Activated T-helper 1 cell treated with Interleukin-2 at 50 U/mL for 16 hours (primary cell): Measurements from ENCODE around the gene RTEL1.
"Not testable (repeated sequence)": the region's sequence is repeated elsewhere in the genome, so short reads cannot be mapped to it uniquely, and the experiment has no call there.

Experiments
- DNase-seq: peaks from one replicate; pipeline ENCODE4 v3.0.0-alpha.2; 2020; ENCODE audit warnings: low read depth

Gene RTEL1

DNA sequence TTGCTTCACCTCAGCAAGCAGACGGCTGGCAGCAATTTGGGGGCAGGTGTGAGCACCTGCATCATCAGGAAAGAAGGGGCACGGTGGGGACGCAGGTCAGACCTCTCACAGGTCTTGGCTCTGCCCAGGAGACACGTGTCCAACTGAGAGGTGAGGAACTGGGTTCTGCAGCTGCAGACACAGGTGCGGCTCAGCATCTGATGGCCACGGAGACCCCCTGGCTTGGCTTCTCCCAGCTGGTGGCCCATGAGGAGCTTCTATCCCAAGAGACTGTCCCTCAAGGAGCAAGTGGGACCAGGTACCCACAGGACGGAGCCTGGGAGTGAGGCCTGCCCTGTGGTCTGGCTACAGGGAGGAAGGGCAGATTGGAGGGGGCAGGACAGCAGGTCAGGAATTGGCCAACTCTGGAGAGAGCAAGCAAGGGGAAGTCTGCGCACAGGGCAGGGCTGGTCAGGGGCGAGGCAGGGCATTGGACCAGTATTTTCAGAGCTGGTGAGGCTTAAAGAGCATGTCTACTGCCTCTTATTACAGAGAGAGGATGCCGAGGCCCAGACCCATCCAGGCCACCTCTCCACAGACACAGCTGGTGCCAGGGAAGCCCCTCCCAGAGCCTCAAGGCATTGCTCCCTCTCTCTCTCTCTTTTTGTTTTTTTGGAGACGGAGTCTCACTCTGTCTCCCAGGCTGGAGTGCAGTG is 9.1 kb upstream of the RTEL1 start:
- DNase-seq, result no peak

DNA sequence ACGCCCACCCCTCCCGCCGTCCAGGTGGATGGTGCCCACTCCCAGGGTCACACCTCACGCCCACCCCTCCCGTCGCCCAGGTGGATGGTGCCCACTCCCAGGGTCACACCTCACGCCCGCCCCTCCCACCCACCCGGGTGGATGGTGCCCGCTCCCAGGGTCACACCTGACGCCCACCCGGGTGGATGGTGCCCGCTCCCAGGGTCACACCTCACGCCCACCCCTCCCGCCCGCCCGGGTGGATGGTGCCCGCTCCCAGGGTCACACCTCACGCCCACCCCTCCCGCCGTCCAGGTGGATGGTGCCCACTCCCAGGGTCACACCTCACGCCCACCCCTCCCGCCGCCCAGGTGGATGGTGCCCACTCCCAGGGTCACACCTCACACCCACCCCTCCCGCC is 7.6 kb upstream of the RTEL1 start:
- not testable (repeated sequence) for DNase-seq

DNA sequence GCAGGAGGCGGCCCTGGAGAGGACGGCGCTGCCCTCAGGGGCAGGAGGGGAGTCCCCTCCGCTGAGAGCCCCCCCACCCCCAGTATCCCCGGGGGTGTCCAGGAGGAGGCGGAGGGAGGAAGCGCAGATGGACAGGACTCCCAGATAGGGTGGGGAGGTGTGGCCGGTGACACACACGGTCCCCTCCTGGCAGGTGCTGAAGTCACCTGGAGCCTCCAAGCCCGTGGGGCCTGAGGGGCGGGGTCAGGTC is 6.2 kb upstream of the RTEL1 start:
- no peak for DNase-seq

DNA sequence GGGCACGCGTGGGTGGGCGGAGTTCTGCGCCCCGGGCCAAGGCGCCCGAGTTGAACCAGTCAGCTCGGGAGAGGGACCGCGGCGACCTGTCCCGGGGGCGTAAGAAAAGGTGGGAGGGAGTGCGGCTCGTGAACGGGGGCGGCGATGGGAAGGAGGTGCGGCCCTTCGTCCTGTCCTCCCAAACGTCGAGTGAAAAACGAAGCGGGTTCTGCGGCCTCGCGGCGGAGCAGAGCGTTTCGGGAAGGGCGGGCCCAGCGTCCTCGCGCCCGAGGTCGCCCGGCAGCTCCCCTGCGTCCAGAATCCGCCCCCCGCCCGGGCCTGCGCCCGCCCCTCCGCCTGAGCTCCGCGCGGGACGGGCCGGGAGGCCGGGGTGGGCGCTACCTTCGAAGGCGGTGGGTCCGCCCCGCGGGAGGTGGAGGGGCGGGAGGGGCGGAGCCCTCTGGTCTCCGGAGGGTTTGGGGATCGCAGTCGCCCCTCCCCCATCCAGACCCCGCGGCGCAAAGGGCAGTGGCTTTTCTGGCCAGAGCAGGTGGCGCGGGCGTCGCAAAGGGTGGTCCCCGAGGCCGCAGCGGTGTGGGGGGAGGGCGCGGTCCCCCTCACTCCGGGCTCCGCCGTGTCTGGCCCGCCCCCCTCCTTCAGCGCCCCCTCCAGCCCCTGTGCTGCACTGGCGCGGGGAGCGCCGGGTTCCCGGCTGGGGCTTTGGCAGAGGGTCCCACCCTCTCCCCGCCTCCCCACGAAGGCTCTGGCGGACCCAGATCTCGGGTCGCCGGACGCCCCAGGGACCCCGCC is 5.7 kb upstream of the RTEL1 start:
- DNase-seq, result no peak

DNA sequence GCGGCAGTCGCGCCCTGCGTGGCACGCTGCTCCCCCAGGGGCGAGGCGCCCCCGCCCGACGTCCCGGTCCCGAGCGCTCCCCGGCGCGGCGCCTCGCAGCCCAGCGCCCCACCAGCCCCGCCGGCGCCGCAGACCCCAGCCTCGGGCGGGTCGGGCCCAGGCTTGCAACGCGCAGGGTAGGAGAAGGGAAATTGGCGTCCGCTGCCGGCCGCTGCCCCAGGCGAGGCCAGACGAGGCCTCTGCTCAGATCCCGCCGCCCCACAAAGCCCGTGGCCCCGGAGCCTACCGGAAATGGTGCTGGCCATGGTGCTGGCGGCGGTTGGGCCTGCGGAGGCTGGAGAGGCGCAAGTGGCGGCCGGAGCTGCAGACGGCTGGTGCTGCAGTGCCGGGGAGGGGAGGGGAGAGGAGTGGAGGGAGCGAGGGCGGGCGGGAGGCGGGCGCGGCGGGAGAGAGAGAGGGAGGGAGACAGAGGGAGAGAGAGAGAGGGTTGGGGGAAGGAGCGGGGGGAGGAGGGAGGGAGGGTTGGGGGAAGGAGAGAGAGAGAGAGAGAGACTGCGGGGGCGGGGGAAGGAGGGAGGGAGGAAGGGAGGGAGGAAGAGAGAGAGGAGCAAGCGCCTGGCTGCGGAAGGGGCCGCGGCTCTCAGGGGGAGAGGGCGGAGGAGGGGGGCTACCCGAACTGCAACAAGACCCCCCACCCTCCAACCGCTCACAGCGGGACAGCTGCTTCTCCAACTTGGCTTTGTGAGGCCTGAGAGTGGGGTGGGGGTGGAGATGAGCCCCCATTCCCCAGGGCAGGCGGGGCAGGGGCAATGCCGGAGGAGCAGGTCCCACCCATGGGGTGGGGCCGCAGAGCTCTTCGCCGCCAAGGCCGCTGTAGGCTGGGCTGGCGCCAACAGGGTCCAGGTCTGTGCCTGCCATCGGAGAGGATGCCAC is 4.8 kb upstream of the RTEL1 start, which contains the start of gene STMN3:
STMN3 (minus strand) TSS at position 384 of the 933 bp plus-strand sequence; CDS start at position 305, 79 bp downstream.
- DNase-seq, result peak; percentile 52

DNA sequence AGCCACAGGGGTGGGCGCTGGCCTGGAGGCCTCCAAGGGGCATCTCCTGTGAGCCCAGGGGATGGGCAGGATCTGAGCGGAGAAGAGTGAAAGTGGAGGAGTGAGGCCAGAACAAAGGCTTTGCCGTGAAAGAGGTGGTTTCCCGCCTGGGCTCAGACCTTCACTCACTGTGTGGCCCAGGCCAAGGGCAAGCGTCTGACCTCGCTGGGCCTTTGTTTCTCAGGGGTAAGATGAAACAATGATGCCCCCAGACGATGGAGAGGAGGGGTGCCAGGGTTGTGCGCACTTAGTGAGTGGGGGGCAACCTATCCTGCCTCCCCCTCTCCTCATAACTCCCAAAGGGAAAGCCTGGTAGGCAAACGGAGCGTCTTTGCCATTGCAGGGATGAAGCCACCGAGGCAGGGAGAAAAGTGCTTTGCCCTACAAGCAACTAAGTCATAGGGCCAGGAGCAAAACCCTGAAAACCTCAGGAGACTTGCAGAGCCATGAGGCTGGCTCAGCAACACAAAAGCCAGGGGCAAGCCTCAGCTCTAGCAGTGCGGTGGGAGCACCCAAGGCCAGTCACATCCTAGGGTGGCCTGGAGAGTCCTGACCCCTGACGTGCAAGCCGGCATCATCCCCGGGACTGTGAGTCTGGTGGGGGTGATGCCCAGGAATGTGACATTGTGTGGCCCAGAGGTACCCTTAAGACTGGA is 4.0 kb upstream of the RTEL1 start:
- no peak for DNase-seq

DNA sequence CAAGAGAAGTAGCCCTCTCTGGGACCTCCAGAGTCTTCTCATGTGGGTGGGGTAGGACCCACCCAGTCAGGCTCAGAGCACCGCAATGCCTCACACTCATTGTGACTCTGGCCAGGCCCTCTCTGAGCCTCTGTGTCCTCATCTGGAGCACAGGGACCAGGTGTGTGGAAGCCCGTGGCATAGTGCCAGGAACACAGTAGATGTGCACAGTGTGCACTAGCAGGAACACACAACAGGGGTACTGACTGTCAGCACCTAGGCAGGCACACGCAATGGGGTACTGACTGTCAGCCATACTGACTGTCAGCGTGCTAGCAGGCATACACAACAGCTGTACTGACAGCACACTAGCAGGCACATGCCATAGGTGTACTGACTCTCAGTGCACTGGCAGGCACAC is 2.9 kb upstream of the RTEL1 start:
- no peak for DNase-seq

DNA sequence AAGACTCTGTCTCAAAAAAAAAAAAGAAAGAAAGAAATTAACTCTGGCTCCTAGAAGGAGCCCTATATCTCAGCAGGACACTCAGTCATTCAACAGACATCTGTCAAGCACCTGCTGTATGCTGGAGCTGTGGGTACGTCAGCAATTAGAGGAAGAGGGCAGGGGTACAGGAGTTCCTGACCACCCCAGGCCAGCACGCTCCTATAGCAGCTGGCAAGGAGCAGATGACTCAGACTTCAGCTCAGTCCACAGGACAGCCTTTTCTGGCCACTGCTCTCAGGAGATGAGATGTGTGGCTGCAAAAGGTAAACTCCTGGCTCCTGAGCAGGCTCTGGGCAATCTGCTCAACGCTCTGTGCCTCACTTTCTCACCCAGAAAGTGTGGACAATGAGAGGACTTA is 1.7 kb upstream of the RTEL1 start:
- DNase-seq, result no peak

DNA sequence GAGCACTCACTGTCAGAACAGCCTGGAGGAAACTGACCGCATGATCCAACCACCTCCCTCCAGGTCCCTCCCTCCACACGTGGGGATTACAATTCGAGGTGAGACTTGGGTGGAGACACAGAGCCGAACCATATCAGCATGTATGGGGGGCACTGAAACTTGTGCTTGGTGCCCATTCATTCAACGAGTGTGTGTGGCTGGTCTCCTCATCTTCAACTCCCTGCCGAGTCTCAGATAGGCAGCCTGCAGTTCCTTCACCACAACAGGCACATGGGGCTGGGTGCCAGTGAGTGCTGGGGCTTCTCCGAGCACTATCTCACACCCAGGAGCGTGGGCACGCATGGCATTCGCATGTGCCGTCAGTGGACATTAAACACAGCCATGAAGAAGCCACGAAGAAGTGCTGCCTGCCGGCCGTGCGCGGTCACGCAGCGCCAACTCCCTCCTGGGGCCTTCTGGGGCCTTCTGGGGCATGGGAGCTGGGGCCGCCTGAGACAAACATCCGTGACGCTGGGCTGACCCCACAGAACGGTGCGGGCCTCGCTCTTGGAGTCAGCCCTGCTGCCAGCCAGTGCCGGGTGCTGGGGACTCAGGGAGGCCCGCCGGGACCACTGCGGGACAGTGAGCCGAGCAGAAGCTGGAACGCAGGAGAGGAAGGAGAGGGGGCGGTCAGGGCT is 714 bp upstream of the RTEL1 start:
- DNase-seq, result no peak

DNA sequence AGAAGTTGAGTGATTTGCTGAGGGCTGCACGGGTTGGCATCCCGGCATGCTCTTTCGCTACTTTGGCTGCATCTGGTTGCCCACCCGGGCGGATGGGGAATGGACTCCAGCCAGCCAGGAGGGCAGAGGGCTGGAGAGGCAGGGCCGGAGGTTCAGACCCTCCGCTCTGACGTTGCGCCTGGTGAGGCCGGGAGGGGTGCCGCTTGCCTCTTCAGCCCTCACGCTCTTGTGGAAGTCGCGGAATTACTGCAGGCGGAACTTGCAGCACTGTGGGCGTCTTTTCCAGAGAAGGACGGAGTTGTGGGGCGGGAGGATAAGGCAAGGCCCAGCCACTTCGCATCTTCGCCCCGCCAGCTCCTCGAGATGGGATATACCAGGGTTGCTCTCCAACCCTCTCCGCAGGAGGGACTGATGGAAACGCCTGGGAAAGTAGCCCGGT is 656 bp downstream of the RTEL1 start:
- DNase-seq, result no peak

DNA sequence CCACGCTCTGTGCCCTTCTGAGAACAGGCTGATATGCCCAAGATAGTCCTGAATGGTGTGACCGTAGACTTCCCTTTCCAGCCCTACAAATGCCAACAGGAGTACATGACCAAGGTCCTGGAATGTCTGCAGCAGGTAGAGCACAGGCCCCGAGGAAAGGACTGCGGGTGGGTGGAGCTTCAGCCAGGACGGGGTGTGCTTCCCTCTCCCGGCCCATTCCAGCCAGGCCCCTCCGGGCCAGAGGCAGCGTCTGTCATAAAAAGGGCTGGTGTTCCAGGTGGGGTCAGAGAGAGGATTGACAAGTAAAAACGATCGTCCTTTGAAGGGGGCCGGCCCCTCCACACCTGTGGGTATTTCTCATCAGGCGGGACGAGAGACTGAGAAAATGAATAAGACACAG is 1.3 kb downstream of the RTEL1 start:
- no peak for DNase-seq

DNA sequence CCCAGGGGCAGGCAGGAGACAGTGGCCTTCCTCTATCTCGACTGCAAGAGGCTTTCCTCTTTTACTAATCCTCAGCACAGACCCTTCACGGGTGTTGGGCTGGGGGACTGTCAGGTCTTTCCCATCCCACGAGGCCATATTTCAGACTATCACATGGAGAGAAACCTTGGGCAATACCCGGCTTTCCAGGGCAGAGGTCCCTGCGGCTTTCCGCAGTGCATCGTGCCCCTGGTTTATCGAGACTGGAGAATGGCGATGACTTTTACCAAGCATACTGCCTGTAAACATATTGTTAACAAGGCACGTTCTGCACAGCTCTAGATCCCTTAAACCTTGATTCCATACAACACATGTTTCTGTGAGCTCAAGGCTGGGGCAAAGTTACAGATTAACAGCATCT is 2.1 kb downstream of the RTEL1 start:
- not testable (repeated sequence) for DNase-seq

DNA sequence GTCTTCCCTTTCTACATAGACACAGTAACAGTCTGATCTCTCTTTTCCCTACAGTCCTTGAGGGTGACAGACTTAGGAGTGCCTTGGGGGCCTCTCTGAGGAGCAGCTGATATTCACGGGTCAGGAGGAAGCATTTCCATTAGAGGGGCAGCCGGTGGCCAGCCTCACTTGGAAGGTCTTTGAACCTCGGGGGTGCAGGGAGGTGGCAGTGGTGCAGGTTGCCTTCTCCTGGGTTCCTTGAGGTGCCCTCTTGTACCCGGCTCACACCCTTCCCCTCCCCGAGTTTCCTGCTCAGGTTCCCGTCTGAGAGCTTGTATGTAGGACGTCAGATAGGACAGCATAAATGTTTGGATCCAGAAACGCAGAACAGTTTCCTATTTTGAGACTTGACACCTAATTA is 2.5 kb downstream of the RTEL1 start:
- no peak for DNase-seq

DNA sequence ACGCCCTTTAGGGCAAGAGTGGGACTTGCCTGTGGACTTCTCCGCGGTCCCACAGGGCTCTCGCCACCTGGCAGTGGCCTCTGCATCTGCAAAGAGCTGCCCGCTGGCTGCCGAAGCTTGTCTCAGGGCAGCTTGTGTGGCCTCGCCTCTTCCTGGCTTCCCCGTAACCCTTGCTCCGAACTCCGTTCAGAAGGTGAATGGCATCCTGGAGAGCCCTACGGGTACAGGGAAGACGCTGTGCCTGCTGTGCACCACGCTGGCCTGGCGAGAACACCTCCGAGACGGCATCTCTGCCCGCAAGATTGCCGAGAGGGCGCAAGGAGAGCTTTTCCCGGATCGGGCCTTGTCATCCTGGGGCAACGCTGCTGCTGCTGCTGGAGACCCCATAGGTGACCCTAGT is 3.0 kb downstream of the RTEL1 start:
- no peak for DNase-seq

DNA sequence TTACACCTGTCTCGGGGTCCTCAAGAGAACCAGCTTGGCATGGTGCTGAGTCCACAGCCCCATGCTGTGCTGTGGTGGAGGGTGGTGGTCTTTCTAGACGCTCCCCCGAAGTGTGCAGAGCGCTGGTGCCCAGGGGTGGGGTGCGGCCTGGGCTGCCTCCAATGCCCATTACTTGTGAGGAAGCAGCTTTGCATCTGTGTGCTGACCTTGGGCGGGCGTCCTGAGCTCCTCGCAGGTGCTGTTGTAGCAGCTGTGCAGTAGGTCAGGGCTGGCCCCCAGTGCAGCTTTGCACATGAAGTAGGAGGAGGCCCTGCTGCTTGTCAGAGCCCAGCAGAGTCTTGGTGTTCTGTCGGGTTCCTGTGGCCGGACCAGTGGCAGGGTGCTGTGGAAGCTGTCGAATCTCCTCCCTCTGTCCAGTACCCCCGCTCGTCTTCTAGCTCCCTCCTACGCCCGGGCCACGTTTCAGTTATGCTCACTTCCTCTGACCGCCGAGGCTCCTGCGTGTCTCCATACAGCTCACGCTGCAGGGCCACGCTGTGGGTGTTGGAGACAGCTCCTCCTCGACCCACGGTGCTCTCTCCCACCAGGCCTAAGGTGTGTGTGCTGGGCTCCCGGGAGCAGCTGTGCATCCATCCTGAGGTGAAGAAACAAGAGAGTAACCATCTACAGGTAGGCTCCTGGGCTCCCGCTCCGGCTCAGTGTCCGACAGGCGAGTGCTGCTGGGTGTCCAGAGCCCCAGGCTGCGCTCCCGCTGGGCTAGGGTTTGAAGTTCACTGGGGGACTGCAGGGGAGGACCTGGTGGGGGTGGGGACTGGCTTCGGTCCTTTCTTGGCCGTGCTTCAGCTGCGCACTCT is 4.1 kb downstream of the RTEL1 start:
- DNase-seq, result no peak

DNA sequence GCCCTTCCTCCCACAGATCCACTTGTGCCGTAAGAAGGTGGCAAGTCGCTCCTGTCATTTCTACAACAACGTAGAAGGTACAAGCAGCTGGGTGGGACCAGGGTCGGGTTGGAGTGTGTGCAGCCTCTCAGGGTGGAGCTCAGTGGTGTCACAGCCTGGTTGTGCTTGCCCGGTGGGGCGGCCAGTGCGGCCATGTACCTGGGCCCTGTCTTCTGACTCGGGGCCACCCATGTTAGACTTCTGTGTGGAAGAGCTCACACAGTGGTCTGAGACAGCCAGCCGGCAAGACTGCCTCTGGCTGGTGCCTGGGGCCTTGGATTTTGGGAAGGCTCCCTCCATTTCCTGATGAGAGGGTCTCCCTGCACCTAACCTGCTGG is 4.7 kb downstream of the RTEL1 start:
- DNase-seq, result no peak

DNA sequence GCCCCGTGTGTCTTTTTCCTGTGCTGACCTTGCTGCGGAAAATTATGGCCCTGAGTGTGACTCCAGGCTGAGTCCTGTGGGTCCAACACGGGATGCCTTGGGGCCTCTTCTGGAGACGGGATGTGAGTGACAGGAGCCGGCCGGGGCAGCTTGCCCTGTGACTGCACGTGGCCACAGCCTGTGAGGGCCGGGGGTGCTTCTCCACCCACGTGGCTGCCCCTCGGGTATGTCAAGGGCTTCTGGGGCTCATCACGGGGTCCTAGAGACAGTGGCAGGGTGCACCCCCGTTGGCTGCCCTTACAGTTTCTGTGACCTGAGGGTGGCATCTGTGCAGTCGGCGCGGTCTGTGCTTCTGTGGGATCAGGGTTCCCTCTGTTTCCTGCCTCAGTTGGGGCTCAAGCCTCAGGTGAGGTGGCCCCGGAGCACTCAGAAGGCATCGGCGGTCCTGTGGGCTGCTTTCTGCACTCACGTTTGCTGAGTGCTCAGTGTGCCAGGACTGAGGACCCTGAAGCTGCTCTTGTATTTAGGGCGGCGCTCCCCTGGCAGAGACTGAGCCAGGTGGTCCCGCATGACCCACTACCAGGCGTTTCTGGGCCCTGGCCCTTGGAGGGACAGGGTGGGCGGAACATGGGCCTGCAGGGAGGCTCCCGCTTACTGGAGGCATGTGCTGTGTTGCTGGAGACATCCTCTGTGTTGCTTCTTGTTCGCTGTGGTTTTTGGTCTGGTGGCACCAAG is 5.4 kb downstream of the RTEL1 start:
- DNase-seq, result no peak

DNA sequence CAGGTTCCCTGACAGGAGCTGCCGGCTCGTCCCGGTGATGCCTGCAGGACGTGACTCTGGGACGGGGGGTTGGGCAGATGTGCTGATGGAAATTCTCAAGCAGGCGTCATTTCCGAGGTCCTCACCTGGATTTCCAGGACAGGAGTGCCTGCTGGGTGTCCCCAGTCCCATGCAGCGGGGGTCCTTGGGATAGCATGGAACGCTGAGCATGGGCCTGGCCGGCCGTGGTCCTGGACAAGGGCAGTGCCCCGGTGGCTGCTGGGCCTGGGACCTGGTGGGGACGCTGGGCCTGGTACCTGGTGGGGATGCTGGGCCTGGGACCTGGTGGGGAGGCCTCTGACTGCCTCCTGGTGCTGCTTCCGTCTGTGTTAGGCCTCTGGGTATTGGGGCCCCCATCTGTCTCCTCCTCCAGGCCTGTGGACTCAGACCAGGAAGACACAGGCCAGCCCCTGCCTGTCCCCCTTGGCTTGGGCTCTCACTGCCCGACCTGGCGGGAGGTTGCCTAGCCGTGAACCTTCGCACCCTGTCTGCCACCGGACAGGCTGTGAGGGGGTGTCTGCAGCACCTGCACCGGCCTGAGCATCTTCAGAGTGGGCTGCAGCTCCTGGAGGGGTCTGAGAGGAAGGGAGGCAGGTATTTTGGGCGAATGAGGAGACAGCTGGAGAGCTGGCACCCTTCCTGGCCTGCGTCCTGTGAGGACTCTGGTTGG is 6.2 kb downstream of the RTEL1 start:
- no peak for DNase-seq

DNA sequence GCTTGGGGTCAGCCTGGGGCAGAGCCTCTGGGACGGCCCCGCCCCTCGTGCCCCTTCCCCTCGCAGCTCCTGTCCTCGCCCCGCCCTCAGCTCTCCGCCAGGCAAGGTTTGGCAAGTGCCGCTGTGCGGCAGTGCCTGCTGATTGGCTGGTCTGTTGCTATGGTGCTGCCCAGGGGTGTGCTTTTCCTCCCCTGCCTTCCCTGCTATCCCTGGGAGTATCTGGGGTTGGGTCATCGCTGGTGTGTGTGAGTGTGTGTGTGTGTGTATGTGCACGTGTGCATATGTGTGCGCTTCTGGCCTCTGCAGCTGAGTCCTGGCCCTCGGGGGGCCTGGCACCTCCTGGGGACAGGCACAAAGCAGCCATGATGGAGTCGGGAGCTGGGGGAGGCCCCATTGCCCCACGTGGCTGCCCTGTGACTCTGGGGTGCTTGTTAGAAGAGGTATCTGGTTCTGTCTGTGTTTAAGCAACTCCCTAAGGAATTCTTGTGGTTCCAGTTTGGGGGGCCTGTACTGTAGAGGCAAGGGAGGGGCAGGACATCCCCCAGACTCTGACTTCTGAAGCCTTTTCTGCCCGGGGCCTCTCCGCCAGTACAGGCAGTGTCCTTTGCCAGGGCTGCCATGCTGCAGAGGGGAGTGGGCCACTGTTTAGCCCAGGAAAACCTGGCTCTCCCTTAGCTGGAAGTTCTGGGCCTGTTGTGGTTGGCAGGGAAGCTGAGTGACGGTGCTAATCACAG is 6.9 kb downstream of the RTEL1 start:
- no peak for DNase-seq
